Liver (tissue), 9 donors: ENCODE data around the gene MEOX2. TPM values are rescaled to one million over a fixed set of nuclear protein-coding genes. Genes with fewer than 3 reads are reported as not detected.

Experiments used
- DNase-seq: peaks from one replicate; pipeline ENCODE4 v3.0.0-alpha.2; 2017; ENCODE audit warnings: low spot score
- H3K27ac ChIP-seq, 2 donors: one replicate each; pipeline ENCODE4 v1.7.0; 2013; ENCODE audit warnings: inconsistent platforms in 2 of 2, low read length in 2 of 2, control low read depth in 1 of 2, low read depth in 1 of 2, mild to moderate bottlenecking in 1 of 2
- H3K27me3 ChIP-seq, 4 donors: one replicate each; pipeline versions ENCODE4 v1.6.1 to v1.7.0; 2013; ENCODE audit warnings: low read length in 3 of 4, inconsistent platforms in 1 of 4, mild to moderate bottlenecking in 1 of 4, moderate library complexity in 1 of 4; ENCODE audit not compliant: control insufficient read depth in 4 of 4, insufficient read depth in 4 of 4
- H3K36me3 ChIP-seq, 4 donors: one replicate each; pipeline versions ENCODE4 v1.6.1 to v1.7.0; 2013; ENCODE audit warnings: low read length in 3 of 4, mild to moderate bottlenecking in 3 of 4, low read depth in 1 of 4, moderate library complexity in 1 of 4; ENCODE audit not compliant: control insufficient read depth in 4 of 4, insufficient read depth in 3 of 4
- H3K4me1 ChIP-seq, 4 donors: one replicate each; pipeline versions ENCODE4 v1.6.1 to v1.7.0; 2013; ENCODE audit warnings: low read length in 3 of 4, mild to moderate bottlenecking in 3 of 4, moderate library complexity in 1 of 4; ENCODE audit not compliant: control insufficient read depth in 4 of 4, insufficient read depth in 4 of 4
- H3K4me3 ChIP-seq, 3 donors: one replicate each; pipeline versions ENCODE4 v1.6.1 to v1.7.0; 2013; ENCODE audit warnings: low read length in 3 of 3, control low read depth in 1 of 3, low read depth in 1 of 3, mild to moderate bottlenecking in 1 of 3
- H3K9ac ChIP-seq, 2 donors: one replicate each; pipeline ENCODE4 v1.7.0; 2013; ENCODE audit warnings: low read length in 2 of 2, mild to moderate bottlenecking in 2 of 2, moderate library complexity in 2 of 2, control low read depth in 1 of 2, low read depth in 1 of 2
- H3K9me3 ChIP-seq, 4 donors: one replicate each; pipeline versions ENCODE4 v1.6.1 to v1.7.0; 2013; ENCODE audit warnings: low read length in 3 of 4; ENCODE audit not compliant: control insufficient read depth in 4 of 4
- EGR1 ChIP-seq, 2 donors: IDR thresholded peaks; 2 replicates each; pipeline ENCODE4 v1.6.1; 2016 to 2018; ENCODE audit warnings: antibody characterized with exemption in 2 of 2, low read depth in 2 of 2
- FOXA1 ChIP-seq: IDR thresholded peaks from 2 replicates; pipeline ENCODE4 v1.6.1; 2016; ENCODE audit warnings: antibody characterized with exemption
- GABPA ChIP-seq, 2 donors: IDR thresholded peaks in 1 of 2; conservative IDR thresholded peaks in 1 of 2; 2 replicates each; pipeline ENCODE4 v1.6.1; 2016; ENCODE audit warnings: antibody characterized with exemption in 2 of 2, mild to moderate bottlenecking in 1 of 2, moderate library complexity in 1 of 2
- HNF4A ChIP-seq, 2 donors: conservative IDR thresholded peaks; 2 replicates each; pipeline ENCODE4 v1.6.1; 2016; ENCODE audit warnings: antibody characterized with exemption in 2 of 2, mild to moderate bottlenecking in 2 of 2
- HNF4G ChIP-seq: IDR thresholded peaks from 2 replicates; pipeline ENCODE4 v1.6.1; 2016; ENCODE audit warnings: antibody characterized with exemption
- JUND ChIP-seq, 2 donors: IDR thresholded peaks; 2 replicates each; pipeline ENCODE4 v1.6.1; 2016; ENCODE audit warnings: antibody characterized with exemption in 2 of 2
- MAX ChIP-seq: IDR thresholded peaks from 2 replicates; pipeline ENCODE4 v1.6.1; 2016; ENCODE audit warnings: antibody characterized with exemption
- NR2F2 ChIP-seq: IDR thresholded peaks from 2 replicates; pipeline ENCODE4 v1.6.1; 2016; ENCODE audit warnings: antibody characterized with exemption
- RAD21 ChIP-seq, 2 donors: IDR thresholded peaks; 2 replicates each; pipeline ENCODE4 v1.6.1; 2016; ENCODE audit warnings: antibody characterized with exemption in 2 of 2, mild to moderate bottlenecking in 2 of 2
- RXRA ChIP-seq, 2 donors: IDR thresholded peaks; 2 replicates each; pipeline ENCODE4 v1.6.1; 2017 to 2018; ENCODE audit warnings: antibody characterized with exemption in 2 of 2, mild to moderate bottlenecking in 1 of 2
- SP1 ChIP-seq: IDR thresholded peaks from 2 replicates; pipeline ENCODE4 v1.6.1; 2018; ENCODE audit warnings: antibody characterized with exemption, mild to moderate bottlenecking
- TAF1 ChIP-seq: conservative IDR thresholded peaks from 2 replicates; pipeline ENCODE4 v1.6.1; 2016; ENCODE audit warnings: antibody characterized with exemption, mild to moderate bottlenecking
- YY1 ChIP-seq: IDR thresholded peaks from 2 replicates; pipeline ENCODE4 v1.6.1; 2016; ENCODE audit warnings: antibody characterized with exemption, mild to moderate bottlenecking
- WGBS: extraction: QIAGEN DNeasy Blood & Tissue Kit; methylation state at CpG from one replicate; pipeline ENCODE4 v1.1.7; 2013; 5-methylcytosine and 5-hydroxymethylcytosine counted together
- polyA plus RNA-seq, 2 donors: library from polyadenylated mRNA; stranded (reverse) in 1 of 2; unstranded in 1 of 2; fragments of 200-250 nt in 1 of 2; fragments of >200 nt in 1 of 2; fragmentation: Nextera tagmentation in 1 of 2; extraction: Ambion mirVana in 1 of 2; gene quantifications; one replicate each; pipeline versions ENCODE4 v1.2.1 to v1.2.3, GENCODE V29; 2013 to 2015
- total RNA-seq, 2 donors: library from RNA; depleted of rRNA; stranded (reverse); fragments of >200 nt; gene quantifications; one replicate each; pipeline ENCODE4 v1.2.3, GENCODE V29; 2014
- TF ChIP-seq, protein P1 (sequence below): fragments of 150-350 bp; IDR thresholded peaks from 2 replicates; pipeline ENCODE4 v1.5.1; 2017; ENCODE audit warnings: improper control_type of control experiment, low read depth, low read length; ENCODE audit not compliant: missing input control
- TF ChIP-seq, protein P2 (sequence below): IDR thresholded peaks from 2 replicates; pipeline ENCODE4 v1.6.1; 2016; ENCODE audit warnings: antibody characterized with exemption
- donor health status: healthy.
- donor health status: healthy.
- donor health status: healthy.
- donor health status: healthy.
- donor health status: healthy.

Gene MEOX2
- total and polyA plus RNA-seq, 4 donors: 0.32 to 0.70 (median 0.47) TPM

- no peak for DNase-seq
- no peak overlapping the region for H3K9ac ChIP-seq
- 93% methylated on average over 10 of the region's 10 CpGs for WGBS
- no peaks in the 10 kb centered on the region for H3K4me1 ChIP-seq
- no peaks in the 10 kb centered on the region for H3K36me3 ChIP-seq
- H3K4me3 ChIP-seq: no peak overlapping the region
- no peaks in the 10 kb centered on the region for H3K27me3 ChIP-seq
- no peak overlapping the region for H3K27ac ChIP-seq
- no peaks in the 10 kb centered on the region for H3K9me3 ChIP-seq
- TF ChIP-seq HNF4G (no peak), YY1 (no peak)
- TF ChIP-seq, protein P1, sequence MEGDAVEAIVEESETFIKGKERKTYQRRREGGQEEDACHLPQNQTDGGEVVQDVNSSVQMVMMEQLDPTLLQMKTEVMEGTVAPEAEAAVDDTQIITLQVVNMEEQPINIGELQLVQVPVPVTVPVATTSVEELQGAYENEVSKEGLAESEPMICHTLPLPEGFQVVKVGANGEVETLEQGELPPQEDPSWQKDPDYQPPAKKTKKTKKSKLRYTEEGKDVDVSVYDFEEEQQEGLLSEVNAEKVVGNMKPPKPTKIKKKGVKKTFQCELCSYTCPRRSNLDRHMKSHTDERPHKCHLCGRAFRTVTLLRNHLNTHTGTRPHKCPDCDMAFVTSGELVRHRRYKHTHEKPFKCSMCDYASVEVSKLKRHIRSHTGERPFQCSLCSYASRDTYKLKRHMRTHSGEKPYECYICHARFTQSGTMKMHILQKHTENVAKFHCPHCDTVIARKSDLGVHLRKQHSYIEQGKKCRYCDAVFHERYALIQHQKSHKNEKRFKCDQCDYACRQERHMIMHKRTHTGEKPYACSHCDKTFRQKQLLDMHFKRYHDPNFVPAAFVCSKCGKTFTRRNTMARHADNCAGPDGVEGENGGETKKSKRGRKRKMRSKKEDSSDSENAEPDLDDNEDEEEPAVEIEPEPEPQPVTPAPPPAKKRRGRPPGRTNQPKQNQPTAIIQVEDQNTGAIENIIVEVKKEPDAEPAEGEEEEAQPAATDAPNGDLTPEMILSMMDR: no peak
These were observed 16.9 kb downstream of the MEOX2 start for GRCh38 chr7:15669443-15670090.

- Histone ChIP-seq H3K36me3 (no peaks in the 10 kb centered on the region), H3K9me3 (no peaks in the 10 kb centered on the region), H3K4me1 (no peaks in the 10 kb centered on the region), H3K9ac (no peak overlapping the region), H3K27me3 (no peaks in the 10 kb centered on the region), H3K27ac (no peak overlapping the region), H3K4me3 (no peak overlapping the region)
- no peak for DNase-seq
- TF ChIP-seq SP1 (no peak), NR2F2 (no peak), RXRA (IDR thresholded peaks at IDR 0.05) (no peak), HNF4A (conservative IDR thresholded peaks at IDR 0.05) (no peak), GABPA (IDR thresholded peaks at IDR 0.05 in 1 of 2, conservative IDR thresholded peaks at IDR 0.05 in 1 of 2) (no peak), HNF4G (no peak), EGR1 (IDR thresholded peaks at IDR 0.05; ENCODE audit: low read depth in 2 of 2) (no peak), FOXA1 (no peak), JUND (IDR thresholded peaks at IDR 0.05) (no peak), RAD21 (IDR thresholded peaks at IDR 0.05) (no peak), YY1 (no peak), TAF1 (no peak), MAX (no peak)
- TF ChIP-seq, protein P1: no peak
- TF ChIP-seq, protein P2, sequence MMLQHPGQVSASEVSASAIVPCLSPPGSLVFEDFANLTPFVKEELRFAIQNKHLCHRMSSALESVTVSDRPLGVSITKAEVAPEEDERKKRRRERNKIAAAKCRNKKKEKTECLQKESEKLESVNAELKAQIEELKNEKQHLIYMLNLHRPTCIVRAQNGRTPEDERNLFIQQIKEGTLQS: no peak
- WGBS: 83% methylated on average over 5 of the region's 5 CpGs
These were observed 18.5 kb downstream of the MEOX2 start for GRCh38 chr7:15667991-15668390.
